Stimulated activated CD8-positive, alpha-beta memory T cell treated with anti-CD3 and anti-CD28 coated beads, Interleukin-2, amount 100 ng/mL, for 1 hour (primary cell): ENCODE measurements around the gene CDK19.

Experiments
- DNase-seq, 2 donors: peaks; one replicate each; pipeline ENCODE4 v3.0.0-alpha.2; 2020; ENCODE audit warnings: low read depth in 2 of 2

Gene CDK19

DNA sequence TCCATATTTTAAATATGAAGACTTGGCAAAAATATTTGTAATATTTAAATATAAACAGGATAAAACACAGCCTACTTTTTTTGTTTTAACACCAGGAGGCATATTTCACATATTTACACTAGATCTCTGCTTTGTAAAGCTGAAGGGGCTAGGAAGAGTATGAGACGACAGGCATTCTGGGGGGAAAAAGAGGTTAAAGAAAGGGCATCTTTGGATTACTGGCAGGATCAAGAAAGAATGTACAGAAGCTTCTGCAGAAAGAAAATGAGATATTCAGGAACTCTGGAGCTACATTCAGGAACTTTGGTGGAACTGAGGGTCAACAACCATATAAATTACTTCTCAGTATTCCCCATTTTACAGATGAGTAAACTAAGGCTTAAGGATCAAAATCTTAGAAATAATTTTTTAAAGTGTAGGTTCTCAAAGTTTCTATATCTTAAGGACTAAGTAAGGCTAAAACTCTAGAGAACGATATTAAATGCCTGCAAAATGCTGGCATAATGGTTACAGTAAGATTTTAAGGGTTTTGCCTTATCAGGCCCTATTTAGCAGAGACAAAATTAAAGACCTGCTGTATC is 156.5 kb downstream of the CDK19 start:
- DNase-seq, result no peak

DNA sequence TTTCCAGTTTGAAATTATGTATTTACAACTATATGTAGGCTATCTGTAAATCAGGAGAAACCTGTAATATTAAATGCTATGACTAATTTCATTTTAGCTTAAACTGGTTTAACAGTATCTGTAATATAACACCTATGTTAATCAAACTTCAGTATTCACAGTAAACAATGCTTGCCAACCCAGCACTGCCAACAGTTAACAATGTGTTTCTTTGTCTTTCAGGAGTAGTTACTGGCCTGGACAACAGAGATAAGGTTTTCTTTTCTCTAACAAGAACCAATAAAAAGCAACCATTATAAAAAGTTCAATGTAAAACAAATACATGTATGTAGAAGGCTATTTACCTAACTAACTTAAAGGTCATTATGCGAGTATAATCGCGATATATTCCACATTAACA is 158.8 kb downstream of the CDK19 start:
- no peak for DNase-seq

DNA sequence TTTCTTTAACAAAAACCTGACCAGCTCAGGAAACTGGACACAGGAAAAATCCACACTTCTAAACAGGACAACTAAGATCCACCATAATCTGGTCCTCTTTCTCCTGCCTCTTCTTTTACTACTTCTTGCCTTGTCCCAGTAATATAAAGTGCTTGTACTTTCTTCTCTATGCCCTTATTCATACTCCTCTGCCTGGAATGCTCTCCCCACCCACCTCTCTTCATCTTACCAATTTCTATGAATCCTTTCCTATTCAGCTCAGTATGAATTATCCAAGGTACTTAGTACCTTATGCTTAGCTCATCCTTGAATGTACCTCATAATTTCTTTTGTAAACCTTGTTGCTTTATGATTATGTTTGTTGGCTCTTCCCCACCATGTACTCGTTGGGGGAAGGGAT is 159.4 kb downstream of the CDK19 start:
- no peak for DNase-seq

DNA sequence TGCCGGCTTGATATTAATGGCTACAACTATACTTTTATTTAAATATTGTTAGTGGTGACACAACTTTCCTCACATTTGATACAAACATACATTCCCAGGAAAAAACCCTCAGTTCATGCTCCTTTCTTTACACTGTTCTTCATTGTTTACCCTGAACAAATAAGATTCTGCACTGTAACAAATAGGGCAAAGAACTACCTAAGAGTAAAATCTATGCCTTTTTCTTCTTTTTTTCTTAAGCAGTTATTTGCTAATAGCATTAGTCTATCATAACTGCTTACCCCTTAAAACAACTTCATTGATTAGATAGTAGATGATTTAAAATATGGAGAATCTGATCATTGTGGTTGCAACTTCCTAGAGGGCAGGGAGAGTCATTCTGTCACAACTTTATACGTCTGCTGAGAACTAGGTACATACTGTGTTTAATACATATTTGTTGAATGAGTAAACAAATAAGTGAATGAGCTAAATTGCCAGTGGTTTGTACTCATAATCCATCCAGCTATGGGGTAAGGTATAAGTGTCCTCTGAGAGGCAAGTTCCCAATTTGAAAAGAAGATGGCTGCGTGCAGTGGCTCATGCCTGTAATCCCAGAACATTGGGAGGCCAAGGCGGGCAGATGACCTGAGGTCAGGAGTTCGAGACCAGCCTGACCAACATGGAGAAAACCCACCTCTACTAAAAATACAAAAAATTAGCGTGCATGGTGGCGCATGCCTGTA is 161.0 kb downstream of the CDK19 start:
- no peak for DNase-seq

DNA sequence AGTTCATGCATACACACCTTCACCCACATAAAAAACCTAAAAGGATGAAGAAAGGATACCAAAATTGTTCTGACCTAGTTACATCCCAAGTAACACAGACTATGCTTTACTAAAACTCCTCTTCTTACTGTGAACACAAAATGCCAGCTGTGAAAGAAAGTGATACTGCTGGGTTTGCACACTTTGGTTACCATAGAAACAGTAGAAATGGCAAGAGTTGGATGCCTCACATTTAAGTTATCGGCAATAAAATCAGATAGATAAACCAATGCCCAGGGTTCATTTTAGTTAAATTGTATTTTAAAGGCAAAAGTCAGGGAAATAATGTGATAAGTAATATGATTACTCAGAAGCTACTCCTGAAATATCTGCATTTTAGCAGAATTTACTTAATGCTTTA is 161.9 kb downstream of the CDK19 start:
- no peak for DNase-seq

DNA sequence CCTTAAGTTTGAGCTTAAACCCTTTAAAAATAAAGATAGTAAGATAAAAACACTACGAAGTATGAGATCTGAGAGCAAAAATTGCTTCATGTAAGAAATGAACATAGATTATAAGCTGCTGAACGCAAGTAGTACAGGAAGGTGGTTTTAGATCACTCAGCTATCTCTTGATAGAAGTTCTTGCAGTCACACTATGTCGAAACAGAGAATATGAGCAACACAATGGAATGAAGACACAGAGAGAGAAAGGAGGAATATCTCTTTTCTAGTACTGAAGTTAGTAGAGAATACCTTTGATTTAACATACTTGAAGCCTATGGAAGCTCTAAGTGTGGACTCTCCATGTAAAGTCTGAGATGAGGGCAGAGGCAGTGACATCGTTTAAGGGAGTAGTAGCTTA is 162.7 kb downstream of the CDK19 start:
- DNase-seq, result no peak

DNA sequence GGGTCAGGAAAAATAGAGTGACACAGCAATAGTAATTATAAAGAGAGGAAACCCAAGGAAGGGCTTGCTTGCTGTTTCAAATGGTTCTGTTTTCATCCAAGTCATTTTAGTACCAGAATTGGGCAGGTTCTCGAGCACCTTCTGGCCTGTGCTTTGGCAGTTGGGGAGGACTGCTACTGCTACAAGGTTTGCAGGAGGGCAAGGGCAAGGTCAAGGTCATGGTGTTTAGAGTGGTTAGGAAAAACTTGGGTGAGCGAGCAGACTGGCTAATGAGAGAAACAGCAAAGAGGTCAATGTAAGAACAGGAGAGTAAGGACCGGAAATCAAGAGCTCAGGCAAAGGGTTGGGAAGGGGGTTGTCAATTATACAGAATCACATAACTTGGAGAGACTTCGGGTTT is 164.5 kb downstream of the CDK19 start:
- no peak for DNase-seq

DNA sequence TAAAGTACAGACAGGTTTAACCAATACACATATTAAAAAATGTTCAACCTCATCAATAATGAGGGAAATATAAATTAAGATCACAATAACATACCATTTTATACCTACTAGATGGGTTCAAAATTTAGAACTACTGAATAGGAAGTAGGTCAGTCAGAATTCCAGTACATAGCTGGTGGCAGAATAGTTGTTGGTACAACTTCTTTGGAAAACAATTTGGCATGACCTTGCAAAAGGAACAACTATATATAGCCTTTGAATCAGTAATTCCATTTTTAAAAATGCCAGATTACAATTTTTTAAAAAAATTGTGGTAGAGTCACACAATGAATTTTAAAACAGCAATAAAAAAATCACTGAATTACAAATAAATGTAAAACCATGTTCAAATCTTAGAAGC is 165.6 kb downstream of the CDK19 start:
- DNase-seq, result no peak

DNA sequence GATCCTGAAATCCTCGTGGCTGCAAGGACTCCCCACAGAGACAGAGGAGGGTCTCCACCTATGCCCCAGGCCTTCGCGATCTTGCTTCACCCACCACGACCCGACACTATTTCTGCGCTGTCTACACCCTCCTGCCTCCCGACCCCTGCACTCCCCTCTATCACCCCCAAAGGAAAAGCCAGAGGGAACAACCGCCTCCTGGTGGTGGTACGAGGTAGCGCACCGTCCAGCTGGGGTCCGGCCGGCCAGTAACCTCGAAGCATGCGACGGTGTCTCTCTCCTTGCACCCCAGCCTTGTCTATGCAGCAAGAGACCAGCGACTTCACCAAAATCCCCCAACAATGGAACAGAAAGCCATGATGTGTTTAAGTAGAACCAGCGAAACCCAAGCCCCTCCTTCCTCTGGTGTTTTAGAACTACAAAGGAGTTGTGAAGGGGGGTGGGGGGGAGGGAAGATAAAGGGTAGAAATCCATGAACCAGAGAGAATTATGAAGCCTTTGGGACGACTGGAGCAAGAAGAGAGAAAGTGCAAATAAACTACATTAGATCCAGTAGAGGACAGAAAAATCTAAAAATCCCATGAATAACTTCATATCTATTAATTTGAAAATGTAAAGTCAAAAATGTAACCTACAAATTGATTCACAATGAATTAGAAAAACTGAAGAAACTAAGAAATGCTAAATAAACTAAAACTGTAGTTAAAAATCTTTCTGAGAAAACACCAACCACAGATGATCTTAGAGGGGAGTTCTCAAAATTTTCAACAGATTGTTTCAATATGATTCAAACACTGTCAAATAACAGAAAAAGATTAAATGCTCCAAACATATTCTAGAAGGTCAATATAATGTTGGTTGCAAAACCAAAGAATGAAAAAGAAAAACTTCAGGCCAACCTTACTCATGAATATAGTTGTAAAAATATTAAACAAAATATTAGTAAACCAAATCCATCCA is 168.0 kb downstream of the CDK19 start:
- no peak for DNase-seq

DNA sequence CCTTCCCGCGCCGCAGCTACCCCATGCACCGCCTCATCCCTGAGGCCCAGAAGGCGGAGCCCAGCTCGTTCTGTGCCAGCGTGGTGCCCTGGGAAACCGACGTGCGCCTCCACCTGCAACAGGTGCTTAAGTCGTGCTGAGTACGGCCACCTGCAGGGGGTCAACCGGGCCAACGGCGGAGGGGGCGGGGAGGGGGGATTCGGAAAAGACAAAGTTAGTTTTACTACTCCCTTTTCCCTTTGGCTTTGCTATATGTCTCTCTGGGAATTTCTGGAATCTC is 168.9 kb downstream of the CDK19 start:
- DNase-seq, result no peak

DNA sequence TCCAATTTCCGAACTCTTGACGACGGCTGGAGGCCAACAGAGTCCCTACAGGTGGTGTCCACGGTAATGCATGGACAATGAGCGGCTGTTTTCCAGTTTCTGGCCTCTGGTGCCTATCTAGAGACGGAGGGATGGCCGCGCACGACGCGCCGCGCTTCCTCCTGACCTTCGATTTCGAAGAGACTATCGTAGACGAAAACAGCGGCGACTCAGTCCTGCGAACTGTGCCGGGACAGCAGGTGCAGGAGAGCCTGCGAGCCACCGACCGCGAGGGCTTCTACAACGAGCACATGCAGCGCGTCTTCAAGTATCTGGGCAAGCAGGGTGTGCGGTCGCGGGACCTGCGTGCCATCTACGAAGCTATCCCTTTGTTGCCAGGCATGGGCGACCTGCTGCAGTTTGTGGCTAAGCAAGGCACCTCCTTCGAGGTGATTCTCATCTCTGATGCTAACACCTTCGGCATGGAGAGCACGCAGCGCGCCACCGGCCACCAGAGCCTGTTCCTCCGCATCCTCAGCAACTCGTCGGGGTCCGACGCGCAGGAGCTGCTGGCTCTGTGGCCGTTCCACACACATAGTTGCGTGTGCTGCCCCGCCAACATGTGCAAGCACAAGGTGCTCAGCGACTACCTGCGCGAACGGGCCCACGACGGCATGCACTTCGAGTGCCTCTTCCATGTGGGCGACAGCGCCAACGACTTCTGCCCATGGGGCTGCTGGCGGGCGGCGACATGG is 169.4 kb downstream of the CDK19 start:
- no peak for DNase-seq

DNA sequence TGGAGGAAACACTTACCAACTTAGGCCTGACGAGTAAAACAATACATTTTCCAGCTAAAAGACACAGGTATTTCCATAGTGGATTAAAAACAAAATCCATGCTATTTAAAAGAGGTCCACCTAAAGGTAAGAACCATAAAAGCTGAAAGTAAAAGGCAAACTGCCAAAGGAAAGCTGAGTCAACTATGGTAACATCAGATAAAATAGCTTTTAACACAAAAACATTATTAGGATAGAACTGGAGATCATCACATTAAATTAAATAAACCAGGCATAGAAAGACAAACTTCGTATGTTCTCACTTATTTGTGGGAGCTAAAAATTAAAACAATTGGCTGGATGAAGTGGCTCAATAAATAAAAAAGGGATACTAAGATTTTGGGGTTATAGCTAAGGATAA is 172.1 kb downstream of the CDK19 start:
- no peak for DNase-seq

DNA sequence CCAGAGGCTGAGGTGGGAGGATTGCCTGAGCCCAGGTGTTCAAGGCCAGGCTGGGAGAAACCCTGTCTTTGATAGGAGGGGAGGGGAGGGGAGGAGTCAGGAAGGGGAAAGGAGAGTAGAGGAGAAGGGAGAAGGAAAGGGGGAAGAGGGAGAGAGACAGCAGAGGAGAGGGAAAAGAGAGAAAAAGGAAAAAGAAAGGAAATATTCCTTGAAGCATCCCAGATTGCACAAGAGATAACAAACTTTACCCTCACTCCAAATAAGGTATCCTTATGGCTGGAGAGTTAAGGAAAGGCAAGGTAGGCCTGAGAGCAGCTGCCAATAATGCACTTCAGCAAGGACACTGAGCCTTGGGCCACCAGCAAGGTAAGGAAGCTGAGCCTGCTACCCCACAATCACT is 172.6 kb downstream of the CDK19 start:
- DNase-seq, result no peak

DNA sequence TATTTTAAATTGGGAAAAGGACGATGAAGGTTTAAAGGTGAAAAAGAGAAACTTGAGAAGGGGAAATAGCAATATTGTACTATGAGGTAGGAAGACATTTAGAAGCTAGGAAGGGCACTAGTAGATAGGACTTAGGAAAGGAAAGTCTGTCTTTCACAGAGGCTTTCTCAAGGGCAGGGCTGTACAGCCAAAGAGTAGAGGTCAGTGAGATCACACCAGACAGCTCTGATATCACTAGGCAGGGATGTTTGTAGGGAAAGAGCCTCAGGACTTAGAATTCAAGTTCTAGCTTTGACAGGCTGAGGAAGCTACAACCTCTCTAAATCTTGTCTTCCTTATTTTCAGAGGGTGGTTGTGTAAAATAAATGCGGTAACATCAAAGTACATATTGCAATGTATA is 178.5 kb downstream of the CDK19 start:
- no peak for DNase-seq

DNA sequence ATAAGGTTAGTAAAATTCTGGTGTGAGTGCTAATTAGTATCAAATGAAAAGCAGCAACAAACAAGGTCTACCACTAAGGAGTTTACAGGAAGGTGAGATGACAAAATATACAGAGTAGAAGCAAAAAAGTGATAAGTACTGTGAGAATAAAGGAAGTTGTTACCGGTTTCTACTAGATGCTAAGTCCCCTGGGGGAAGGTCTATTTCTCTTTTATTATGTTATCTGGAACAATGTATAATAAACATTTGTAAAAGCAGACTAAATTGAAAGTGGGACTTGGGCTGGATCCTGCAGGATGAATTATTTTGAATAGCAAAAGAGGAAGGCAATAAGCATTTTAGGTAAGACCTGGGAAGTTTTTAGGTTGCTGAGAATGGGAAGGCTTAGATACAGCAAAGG is 180.2 kb downstream of the CDK19 start:
- no peak for DNase-seq

DNA sequence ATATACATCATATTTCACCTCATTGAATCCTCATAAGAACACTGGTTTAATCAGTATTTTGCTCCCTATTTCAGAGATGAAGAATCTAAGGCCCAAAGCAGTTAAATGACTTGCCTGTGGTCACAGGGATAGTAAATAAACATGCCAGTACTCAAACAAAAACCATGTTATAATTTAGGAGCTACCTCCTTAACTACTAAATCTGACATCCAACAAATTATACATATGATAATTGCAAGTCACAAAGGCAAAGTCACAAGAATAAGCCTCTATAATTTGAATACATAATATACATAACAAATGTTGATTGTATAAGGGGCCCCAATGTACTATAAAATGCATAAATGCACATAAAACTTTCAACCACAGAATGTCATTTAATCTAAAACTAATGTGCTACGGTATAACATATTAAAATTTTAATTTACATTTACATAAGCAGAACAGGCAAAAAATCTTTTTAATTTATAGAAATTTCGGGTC is 181.5 kb downstream of the CDK19 start:
- DNase-seq, result no peak

DNA sequence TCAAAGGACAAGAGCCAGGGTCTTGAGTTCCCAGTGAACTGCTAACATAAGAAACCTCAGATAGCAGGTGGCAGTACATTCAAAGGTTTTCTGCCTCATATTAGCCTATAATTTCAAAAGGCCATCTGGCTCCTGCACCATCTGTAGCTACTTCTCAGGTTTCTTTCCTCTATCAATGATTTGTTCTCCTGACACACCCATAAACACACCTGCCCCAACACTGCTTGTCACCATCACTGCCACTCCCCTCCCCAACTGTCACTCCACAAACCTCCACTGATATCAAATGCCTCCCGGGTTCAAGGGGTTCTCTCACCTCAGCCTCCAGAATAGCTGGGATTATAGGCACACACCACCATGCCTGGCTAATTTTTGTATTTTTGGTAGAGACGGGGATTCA is 186.1 kb downstream of the CDK19 start:
- no peak for DNase-seq

DNA sequence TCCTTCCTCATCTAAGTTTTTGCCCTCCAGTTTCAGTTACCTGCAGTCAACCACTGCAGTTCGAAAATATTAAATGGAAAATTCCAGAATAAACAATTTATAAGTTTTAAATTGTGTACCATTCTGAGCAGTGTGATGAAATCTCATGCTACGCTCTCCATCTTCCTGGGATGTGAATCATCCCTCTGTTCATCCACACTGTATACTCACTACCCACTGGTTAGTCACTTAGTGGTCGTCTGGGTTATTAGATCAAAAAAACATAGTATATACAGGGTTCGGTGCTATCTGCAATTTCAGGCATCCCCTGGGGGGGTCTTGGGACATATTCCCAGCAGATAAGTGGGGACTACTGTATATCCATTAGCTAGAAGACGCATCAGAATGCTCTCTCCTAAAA is 186.9 kb downstream of the CDK19 start:
- DNase-seq, result no peak

DNA sequence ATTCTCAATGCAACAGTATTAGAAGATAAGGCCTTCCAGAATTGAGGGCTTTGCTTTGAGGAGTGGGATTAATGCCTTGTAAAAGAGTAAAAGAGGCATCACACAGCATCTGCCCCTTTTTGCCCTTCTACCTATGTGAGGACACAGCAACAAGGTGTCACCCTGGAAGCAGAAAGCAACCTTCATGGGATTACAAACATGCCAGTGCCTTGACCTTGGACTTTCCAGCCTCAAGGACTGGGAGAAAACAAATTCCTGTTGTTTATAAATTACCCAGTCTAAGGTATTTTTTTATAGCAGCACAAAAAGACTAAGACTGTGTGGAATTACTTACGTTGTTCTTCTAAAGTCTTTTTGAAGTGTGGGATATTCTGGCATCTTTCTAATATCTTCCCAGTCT is 188.8 kb downstream of the CDK19 start:
- no peak for DNase-seq

DNA sequence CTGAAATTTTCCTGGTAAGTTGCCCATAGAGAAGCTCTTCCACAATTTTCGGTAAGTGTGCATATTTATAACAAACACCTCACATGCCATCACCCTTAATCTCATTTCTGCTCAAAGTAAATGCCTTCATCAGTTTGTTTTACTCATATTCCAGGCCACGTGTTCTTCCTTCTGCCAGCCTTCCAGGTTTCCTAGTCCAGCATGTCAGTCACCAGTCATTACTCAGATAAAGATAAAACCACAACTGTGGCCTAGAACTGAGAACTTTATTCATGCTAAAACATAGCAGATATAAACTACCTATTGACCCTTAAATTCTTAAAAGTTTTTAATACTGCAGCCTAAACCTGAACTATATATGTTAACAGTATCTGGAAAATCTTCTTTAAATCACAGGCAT is 189.4 kb downstream of the CDK19 start:
- no peak for DNase-seq

DNA sequence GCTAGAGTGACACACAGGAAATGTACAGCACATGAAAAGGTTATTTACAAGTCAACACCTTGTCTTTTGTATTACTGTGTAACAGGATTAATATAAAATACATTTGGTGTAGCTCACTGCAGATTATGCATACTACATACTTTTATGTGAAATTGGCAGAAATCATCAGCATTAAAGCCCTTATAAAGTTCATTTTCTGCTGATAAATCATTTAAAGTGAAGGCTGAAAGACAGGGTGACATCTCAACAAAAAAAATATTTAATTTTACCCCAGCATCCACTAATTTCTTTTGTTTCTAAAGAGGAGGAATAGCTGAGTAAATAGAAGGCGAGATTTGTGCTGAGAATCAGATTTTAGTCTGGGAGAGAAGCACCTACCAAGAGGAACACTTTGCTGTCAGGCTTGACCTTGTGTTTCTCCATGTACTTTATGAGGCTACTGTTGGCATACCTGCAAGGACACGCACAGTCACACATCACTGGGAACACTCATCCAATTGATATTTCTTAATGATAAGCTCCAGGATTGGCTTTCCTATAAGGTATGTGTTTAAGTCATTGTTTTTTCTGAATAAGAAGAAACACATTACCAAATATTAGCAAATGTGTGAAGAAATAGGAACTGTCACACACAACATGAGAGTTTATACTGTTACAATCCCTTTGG is 192.2 kb downstream of the CDK19 start:
- no peak for DNase-seq

DNA sequence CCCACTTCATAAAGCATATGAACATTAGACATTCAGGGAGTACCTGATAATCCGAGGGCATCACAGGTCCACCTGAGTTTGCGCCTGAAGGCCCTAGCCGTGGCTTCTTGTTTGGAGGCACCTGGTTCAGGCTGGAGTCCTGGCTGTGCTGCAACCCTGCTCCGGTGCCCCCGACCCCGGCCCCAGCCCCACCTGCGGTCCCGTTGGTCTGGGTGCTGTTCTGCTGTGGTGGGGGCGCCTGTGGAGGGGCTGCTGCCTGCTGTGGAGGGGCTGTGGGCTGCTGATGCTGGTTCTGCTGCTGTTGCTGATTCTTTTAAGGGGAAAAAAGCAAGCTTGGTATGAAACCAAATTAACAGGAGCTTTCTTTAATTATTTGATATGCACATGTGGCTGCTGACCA is 194.2 kb downstream of the CDK19 start:
- DNase-seq, result no peak
